ENCODE data around the gene ERCC4. TPM values are rescaled to one million over a fixed set of nuclear protein-coding genes. Genes with fewer than 3 reads are reported as not detected.
"Not testable (repeated sequence)": the region's sequence is repeated elsewhere in the genome, so short reads cannot be mapped to it uniquely, and the experiment has no call there.

ERCC4 gene
- total RNA-seq (2014; rRNA removed; shearing (Covaris generic)): 14.6 and 16.0 TPM in 2 replicates
- 6.0 and 9.4 TPM in 2 replicates for polyA plus RNA-seq (2014; cell fraction: nucleus; rRNA removed)

GRCh38 chr16:13919683-13920509, at the start of gene ERCC4:
Gene ERCC4, plus strand, starts transcription at chr16:13920154. Its CDS starts 12 bp downstream, at chr16:13920166.
- DNase-seq (ENCODE audit: extremely low read depth, low read depth): peak; percentile 100

GRCh38 chr16:13873835-13874438, 46.0 kb upstream of the ERCC4 start:
- DNase-seq (ENCODE audit: extremely low read depth, low read depth): peak; percentile 4

GRCh38 chr16:13875614-13876284, 44.2 kb upstream of the ERCC4 start:
- no peak for DNase-seq (ENCODE audit: extremely low read depth, low read depth)

GRCh38 chr16:13883276-13883675, 36.7 kb upstream of the ERCC4 start:
- DNase-seq (ENCODE audit: extremely low read depth, low read depth): no peak

GRCh38 chr16:13883881-13884280, 36.1 kb upstream of the ERCC4 start:
- no peak for DNase-seq (ENCODE audit: extremely low read depth, low read depth)

- DNase-seq (ENCODE audit: extremely low read depth, low read depth): no peak
These were observed 34.3 kb upstream of the ERCC4 start for GRCh38 chr16:13885700-13886099.

GRCh38 chr16:13886608-13887007, 33.3 kb upstream of the ERCC4 start:
- no peak for DNase-seq (ENCODE audit: extremely low read depth, low read depth)

GRCh38 chr16:13889323-13889722, 30.6 kb upstream of the ERCC4 start:
- DNase-seq (ENCODE audit: extremely low read depth, low read depth): not testable (repeated sequence)

- DNase-seq (ENCODE audit: extremely low read depth, low read depth): no peak
These were observed 27.7 kb upstream of the ERCC4 start for GRCh38 chr16:13892301-13892700.

GRCh38 chr16:13895516-13895915, 24.4 kb upstream of the ERCC4 start:
- DNase-seq (ENCODE audit: extremely low read depth, low read depth): no peak

- DNase-seq (ENCODE audit: extremely low read depth, low read depth): no peak
These were observed 23.3 kb upstream of the ERCC4 start for GRCh38 chr16:13896543-13897182.

GRCh38 chr16:13897806-13898205, 22.1 kb upstream of the ERCC4 start:
- no peak for DNase-seq (ENCODE audit: extremely low read depth, low read depth)

- DNase-seq (ENCODE audit: extremely low read depth, low read depth): no peak
These were observed 21.7 kb upstream of the ERCC4 start for GRCh38 chr16:13898233-13898632.

GRCh38 chr16:13902052-13902451, 17.9 kb upstream of the ERCC4 start:
- DNase-seq (ENCODE audit: extremely low read depth, low read depth): no peak

- DNase-seq (ENCODE audit: extremely low read depth, low read depth): no peak
These were observed 17.3 kb upstream of the ERCC4 start for GRCh38 chr16:13902677-13903076.

GRCh38 chr16:13904179-13904691, 15.7 kb upstream of the ERCC4 start:
- DNase-seq (ENCODE audit: extremely low read depth, low read depth): no peak

GRCh38 chr16:13904822-13905221, 15.1 kb upstream of the ERCC4 start:
- peak; percentile 48 for DNase-seq (ENCODE audit: extremely low read depth, low read depth)

- no peak for DNase-seq (ENCODE audit: extremely low read depth, low read depth)
These were observed 13.5 kb upstream of the ERCC4 start for GRCh38 chr16:13906168-13907089.

- DNase-seq (ENCODE audit: extremely low read depth, low read depth): no peak
These were observed 12.5 kb upstream of the ERCC4 start for GRCh38 chr16:13907431-13907830.

- no peak for DNase-seq (ENCODE audit: extremely low read depth, low read depth)
These were observed 10.9 kb upstream of the ERCC4 start for GRCh38 chr16:13909069-13909468.

Measured in NCI-H460 (cell line).